Smooth muscle cell (in vitro differentiated cells): Measurements from ENCODE around the gene LAMC2. TPM values are rescaled to one million over a fixed set of nuclear protein-coding genes. Genes with fewer than 3 reads are reported as not detected.

Source experiments
- DNase-seq: peaks from one replicate; lab custom pipeline; 2025; ENCODE audit not compliant: unreplicated experiment; lab: John Stamatoyannopoulos, UW
- H2AFZ ChIP-seq: fragments of 200-600 bp; sonication (generic); 2 replicates; pipeline ENCODE4 v1.6.0; 2016; ENCODE audit warnings: antibody characterized with exemption, low read depth, mild to moderate bottlenecking
- H3F3A ChIP-seq: fragments of 200-600 bp; sonication (generic); 2 replicates; pipeline ENCODE4 v1.6.0; 2017; ENCODE audit warnings: antibody characterized with exemption, low read depth
- H3K27ac ChIP-seq: fragments of 200-600 bp; sonication (generic); 2 replicates; pipeline ENCODE4 v1.5.1; 2016; ENCODE audit warnings: low read depth, mild to moderate bottlenecking
- H3K27me3 ChIP-seq: fragments of 200-600 bp; sonication (generic); 2 replicates; pipeline ENCODE4 v1.6.1; 2016; ENCODE audit warnings: low read depth, mild to moderate bottlenecking
- H3K36me3 ChIP-seq: fragments of 200-600 bp; sonication (generic); 2 replicates; pipeline ENCODE4 v1.5.1; 2016; ENCODE audit warnings: low read depth
- H3K4me1 ChIP-seq: fragments of 200-600 bp; sonication (generic); 2 replicates; pipeline ENCODE4 v1.5.1; 2016; ENCODE audit warnings: low read depth
- H3K4me2 ChIP-seq: fragments of 200-600 bp; sonication (generic); 2 replicates; pipeline ENCODE4 v1.6.0; 2016; ENCODE audit warnings: mild to moderate bottlenecking
- H3K4me3 ChIP-seq: fragments of 200-600 bp; sonication (generic); 2 replicates; pipeline ENCODE4 v1.5.1; 2016; ENCODE audit warnings: mild to moderate bottlenecking
- H3K79me2 ChIP-seq: fragments of 200-600 bp; sonication (generic); 2 replicates; pipeline ENCODE4 v1.6.0; 2016; ENCODE audit warnings: low read depth, mild to moderate bottlenecking
- H3K9ac ChIP-seq: fragments of 200-600 bp; sonication (generic); 2 replicates; pipeline ENCODE4 v1.6.0; 2016; ENCODE audit warnings: low read depth
- H3K9me3 ChIP-seq: fragments of 200-600 bp; sonication (generic); replicated peaks from 2 replicates; pipeline ENCODE4 v1.5.1; 2016; ENCODE audit warnings: low read depth
- H4K20me1 ChIP-seq: fragments of 200-600 bp; sonication (generic); 2 replicates; pipeline ENCODE4 v1.6.0; 2016; ENCODE audit warnings: low read depth
- CTCF ChIP-seq: fragments of 200-600 bp; sonication (generic); IDR thresholded peaks from 2 replicates; pipeline ENCODE4 v1.5.1; 2017; ENCODE audit warnings: borderline replicate concordance, mild to moderate bottlenecking, antibody characterized with exemption; ENCODE audit not compliant: insufficient read depth, poor library complexity, severe bottlenecking
- WGBS: methylation state at CpG from one replicate; pipeline ENCODE4 v1.1.7; 2016; ENCODE audit warnings: low lambda C conversion rate; 5-methylcytosine and 5-hydroxymethylcytosine counted together
- polyA plus RNA-seq: library from polyadenylated mRNA; unstranded; fragments of >200 nt; fragmentation: Nextera tagmentation; extraction: Ambion mirVana; gene quantifications from 2 replicates; pipeline ENCODE4 v1.2.1, GENCODE V29; 2016
- total RNA-seq: library from RNA; depleted of rRNA; stranded (reverse); fragments of >200 nt; gene quantifications from 2 replicates; pipeline ENCODE4 v1.2.3, GENCODE V29; 2014

The LAMC2 gene
- total and polyA plus RNA-seq, 2 experiments from 2014 or later, result 35.1 to 120 TPM

GRCh38 chr1:183242556-183242955 lies 56.5 kb downstream of the LAMC2 start:
- H3K9me3 ChIP-seq, result no peaks in the 10 kb centered on the region
- no peaks in the 10 kb centered on the region for H4K20me1 ChIP-seq
- no peak overlapping the region for H3K4me3 ChIP-seq
- H3K9ac ChIP-seq, result no peak overlapping the region
- peaks cover 4% of the 10 kb centered on the region for H3K4me1 ChIP-seq
- 87% methylated on average over 3 of the region's 3 CpGs for WGBS
- no peak for DNase-seq
- H3K79me2 ChIP-seq, result no peaks in the 10 kb centered on the region
- no peak overlapping the region for H3K27ac ChIP-seq
- H3K4me2 ChIP-seq, result no peak overlapping the region
- no peaks in the 10 kb centered on the region for H3K36me3 ChIP-seq
- no peaks in the 10 kb centered on the region for H3K27me3 ChIP-seq
- no peak overlapping the region for H2AFZ ChIP-seq
- no peak for TF ChIP-seq CTCF
- no peaks in the 10 kb centered on the region for H3F3A ChIP-seq

GRCh38 chr1:183243161-183244050 lies 57.3 kb downstream of the LAMC2 start:
- Histone ChIP-seq H3K4me3 (no peak overlapping the region), H3K36me3 (no peaks in the 10 kb centered on the region), H4K20me1 (no peaks in the 10 kb centered on the region), H2AFZ (no peak overlapping the region), H3K4me2 (no peak overlapping the region), H3K27me3 (no peaks in the 10 kb centered on the region), H3K79me2 (no peaks in the 10 kb centered on the region), H3K9me3 (no peaks in the 10 kb centered on the region), H3F3A (no peaks in the 10 kb centered on the region), H3K9ac (no peak overlapping the region), H3K4me1 (peaks cover 4% of the 10 kb centered on the region), H3K27ac (no peak overlapping the region)
- 96% methylated on average over 5 of the region's 5 CpGs for WGBS
- DNase-seq, result no peak
- no peak for TF ChIP-seq CTCF

GRCh38 chr1:183244466-183244865 lies 58.4 kb downstream of the LAMC2 start:
- Histone ChIP-seq H4K20me1 (no peaks in the 10 kb centered on the region), H3K27me3 (no peaks in the 10 kb centered on the region), H3K27ac (no peak overlapping the region), H3K9me3 (no peaks in the 10 kb centered on the region), H3K4me2 (no peak overlapping the region), H3K4me3 (no peak overlapping the region), H3K4me1 (peaks cover 4% of the 10 kb centered on the region), H3K9ac (no peak overlapping the region), H2AFZ (no peak overlapping the region), H3K36me3 (no peaks in the 10 kb centered on the region), H3F3A (no peaks in the 10 kb centered on the region), H3K79me2 (no peaks in the 10 kb centered on the region)
- no peak for TF ChIP-seq CTCF
- no peak for DNase-seq
- WGBS, result 100% methylated on average over 1 of the region's 1 CpG

- Histone ChIP-seq H3F3A (no peaks in the 10 kb centered on the region), H3K27ac (no peak overlapping the region), H3K4me3 (no peak overlapping the region), H3K4me1 (peaks cover 4% of the 10 kb centered on the region), H2AFZ (no peak overlapping the region), H3K27me3 (no peaks in the 10 kb centered on the region), H4K20me1 (no peaks in the 10 kb centered on the region), H3K36me3 (no peaks in the 10 kb centered on the region), H3K4me2 (no peak overlapping the region), H3K9ac (no peak overlapping the region), H3K79me2 (no peaks in the 10 kb centered on the region), H3K9me3 (no peaks in the 10 kb centered on the region)
- no peak for DNase-seq
- TF ChIP-seq CTCF, result no peak
- WGBS, result 92% methylated on average over 3 of the region's 3 CpGs
Measured at GRCh38 chr1:183245357-183245756, 59.3 kb downstream of the LAMC2 start.
